NT2/D1 (cell line): ENCODE results near the gene ABHD10.

Experiments used
- DNase-seq: peaks from one replicate; pipeline ENCODE4 v3.0.0-alpha.2; 2011; ENCODE audit warnings: low read depth, low spot score
- H3K27me3 ChIP-seq: 2 replicates; pipeline ENCODE4 v1.6.0; 2011; ENCODE audit warnings: mild to moderate bottlenecking; ENCODE audit not compliant: insufficient read length, insufficient read depth
- H3K36me3 ChIP-seq: 2 replicates; pipeline ENCODE4 v1.6.1; 2011; ENCODE audit warnings: mild to moderate bottlenecking, low read length, mixed read lengths; ENCODE audit not compliant: insufficient read depth, insufficient read length
- H3K4me1 ChIP-seq: 2 replicates; pipeline ENCODE4 v1.5.1; 2011; ENCODE audit not compliant: insufficient read depth, insufficient read length
- H3K4me3 ChIP-seq: 2 replicates; pipeline ENCODE4 v1.5.1; 2011; ENCODE audit warnings: low read depth; ENCODE audit not compliant: insufficient read length
- H3K9ac ChIP-seq: 2 replicates; pipeline ENCODE4 v1.6.0; 2011; ENCODE audit warnings: low read depth; ENCODE audit not compliant: insufficient read length
- H3K9me3 ChIP-seq: 2 replicates; pipeline ENCODE4 v1.5.1; 2011; ENCODE audit warnings: mild to moderate bottlenecking, low read length; ENCODE audit not compliant: insufficient read depth
- SUZ12 ChIP-seq: IDR thresholded peaks from 2 replicates; pipeline ENCODE4 v1.6.1; 2011; ENCODE audit not compliant: insufficient read length, insufficient read depth; ENCODE audit errors: extremely low read depth
- YY1 ChIP-seq: IDR thresholded peaks from 2 replicates; pipeline ENCODE4 v1.6.1; 2011; ENCODE audit not compliant: insufficient read length, insufficient read depth
- ZNF274 ChIP-seq: IDR thresholded peaks from 2 replicates; pipeline ENCODE4 v1.6.1; 2011; ENCODE audit warnings: mild to moderate bottlenecking, low read depth, low read length

Gene ABHD10

GRCh38 chr3:111943533-111943932, 35.3 kb upstream of the ABHD10 start:
- H3K4me3 ChIP-seq: no peak overlapping the region
- DNase-seq: no peak
- H3K36me3 ChIP-seq: peaks cover 42% of the 10 kb centered on the region
- no peak overlapping the region for H3K9ac ChIP-seq
- TF ChIP-seq SUZ12 (no peak), ZNF274 (no peak), YY1 (no peak)
- H3K27me3 ChIP-seq: no peaks in the 10 kb centered on the region
- H3K9me3 ChIP-seq: no peaks in the 10 kb centered on the region
- no peaks in the 10 kb centered on the region for H3K4me1 ChIP-seq

- Histone ChIP-seq H3K9me3 (no peaks in the 10 kb centered on the region), H3K4me3 (no peak overlapping the region), H3K36me3 (peaks cover 44% of the 10 kb centered on the region), H3K9ac (no peak overlapping the region), H3K27me3 (no peaks in the 10 kb centered on the region), H3K4me1 (no peaks in the 10 kb centered on the region)
- TF ChIP-seq SUZ12 (no peak), ZNF274 (no peak), YY1 (no peak)
- DNase-seq: no peak
Measured at GRCh38 chr3:111944372-111944771, 34.5 kb upstream of the ABHD10 start.

GRCh38 chr3:111947231-111947630, 31.6 kb upstream of the ABHD10 start:
- Histone ChIP-seq H3K27me3 (no peaks in the 10 kb centered on the region), H3K9ac (no peak overlapping the region), H3K9me3 (no peaks in the 10 kb centered on the region), H3K36me3 (peaks cover 21% of the 10 kb centered on the region), H3K4me3 (no peak overlapping the region), H3K4me1 (no peaks in the 10 kb centered on the region)
- no peak for TF ChIP-seq ZNF274
- TF ChIP-seq SUZ12: no peak
- TF ChIP-seq YY1: no peak
- DNase-seq: no peak

GRCh38 chr3:111948786-111949185, 30.0 kb upstream of the ABHD10 start:
- no peaks in the 10 kb centered on the region for H3K27me3 ChIP-seq
- H3K4me3 ChIP-seq: no peak overlapping the region
- no peaks in the 10 kb centered on the region for H3K4me1 ChIP-seq
- TF ChIP-seq SUZ12: no peak
- no peak for TF ChIP-seq ZNF274
- no peak for TF ChIP-seq YY1
- H3K9ac ChIP-seq: no peak overlapping the region
- DNase-seq: no peak
- H3K36me3 ChIP-seq: peaks cover 25% of the 10 kb centered on the region
- H3K9me3 ChIP-seq: no peaks in the 10 kb centered on the region

- TF ChIP-seq ZNF274 (no peak), SUZ12 (no peak), YY1 (no peak)
- H3K36me3 ChIP-seq: peaks cover 28% of the 10 kb centered on the region
- no peak overlapping the region for H3K9ac ChIP-seq
Measured at GRCh38 chr3:111949712-111950111, 29.1 kb upstream of the ABHD10 start.

GRCh38 chr3:111951032-111951431, 27.8 kb upstream of the ABHD10 start:
- no peak for DNase-seq
- Histone ChIP-seq H3K9me3 (no peaks in the 10 kb centered on the region), H3K36me3 (peaks cover 31% of the 10 kb centered on the region)

More at GRCh38 chr3:111949712-111950111, 29.1 kb upstream of the ABHD10 start:
- DNase-seq: no peak
- Histone ChIP-seq H3K9me3 (no peaks in the 10 kb centered on the region), H3K4me3 (no peak overlapping the region), H3K27me3 (no peaks in the 10 kb centered on the region), H3K4me1 (no peaks in the 10 kb centered on the region)

GRCh38 chr3:111952086-111952485, 26.7 kb upstream of the ABHD10 start:
- DNase-seq: no peak
- no peaks in the 10 kb centered on the region for H3K27me3 ChIP-seq
- H3K4me3 ChIP-seq: no peak overlapping the region
- no peak overlapping the region for H3K9ac ChIP-seq
- TF ChIP-seq SUZ12 (no peak), YY1 (no peak), ZNF274 (no peak)
- H3K4me1 ChIP-seq: no peaks in the 10 kb centered on the region
- no peaks in the 10 kb centered on the region for H3K9me3 ChIP-seq
- peaks cover 31% of the 10 kb centered on the region for H3K36me3 ChIP-seq

More at GRCh38 chr3:111951032-111951431, 27.8 kb upstream of the ABHD10 start:
- TF ChIP-seq YY1 (no peak), ZNF274 (no peak), SUZ12 (no peak)
- Histone ChIP-seq H3K27me3 (no peaks in the 10 kb centered on the region), H3K4me1 (no peaks in the 10 kb centered on the region), H3K9ac (no peak overlapping the region), H3K4me3 (no peak overlapping the region)

GRCh38 chr3:111952866-111953450, 25.9 kb upstream of the ABHD10 start:
- Histone ChIP-seq H3K9ac (no peak overlapping the region), H3K4me1 (no peaks in the 10 kb centered on the region), H3K36me3 (peaks cover 31% of the 10 kb centered on the region), H3K9me3 (no peaks in the 10 kb centered on the region), H3K27me3 (no peaks in the 10 kb centered on the region), H3K4me3 (no peak overlapping the region)
- DNase-seq: no peak
- TF ChIP-seq YY1 (no peak), ZNF274 (no peak), SUZ12 (no peak)
